ENCODE data around the gene GAS2L2. TPM values are rescaled to one million over a fixed set of nuclear protein-coding genes. Genes with fewer than 3 reads are reported as not detected.

GAS2L2 gene
- total RNA-seq, 1 donor from 2014 or later: not detected

DNA sequence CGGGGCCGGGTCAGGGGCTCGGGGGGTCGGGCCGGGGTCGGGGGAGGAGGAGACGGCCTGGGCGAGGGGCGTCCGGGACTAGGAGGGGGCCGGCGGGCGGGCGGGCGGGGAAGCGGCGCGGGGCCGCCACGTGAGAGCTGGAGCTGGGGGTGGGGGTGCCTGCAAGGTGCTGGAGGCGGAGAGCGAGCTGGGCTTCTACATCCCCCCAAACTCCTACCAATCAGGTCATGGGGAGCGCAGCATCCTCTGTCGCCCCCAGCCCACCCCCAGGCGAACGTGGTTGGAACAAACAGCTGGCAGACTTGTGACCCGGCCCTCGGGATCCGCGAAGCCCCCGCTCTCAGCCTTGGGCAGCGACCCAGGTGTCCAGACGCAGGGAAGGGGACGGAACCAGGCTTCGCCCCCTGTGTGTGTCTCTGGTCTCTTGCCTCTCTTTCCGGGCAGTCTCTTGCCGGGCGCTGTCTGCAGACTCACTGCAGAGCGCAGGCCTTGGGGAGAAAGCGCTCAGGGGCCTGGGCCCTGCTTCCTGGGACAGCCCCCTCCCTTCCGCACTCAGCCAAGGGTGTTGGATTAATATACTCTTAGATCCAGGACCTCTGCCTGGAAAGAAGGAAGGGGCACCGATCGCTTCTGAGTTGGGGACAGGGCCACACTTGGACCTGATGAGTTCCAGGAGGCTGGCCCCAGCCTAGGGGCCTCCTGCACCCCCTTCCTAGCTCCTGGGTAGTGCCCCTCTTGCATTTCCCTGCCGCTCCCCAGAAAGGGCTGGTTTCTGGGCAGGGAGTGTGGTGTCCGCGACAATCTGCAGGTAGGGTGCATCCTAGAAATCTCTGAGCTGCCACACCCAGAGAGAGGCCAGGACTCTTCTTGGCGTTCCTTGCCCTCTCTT, 20.9 kb downstream of the GAS2L2 start:
- Mint-ChIP-seq H3K36me3 (ENCODE audit: low read depth) (peaks cover 17% of the 10 kb centered on the region), H3K4me3 (peak overlapping the region; percentile 60), H3K4me1 (peaks cover 14% of the 10 kb centered on the region), H3K27ac (no peak overlapping the region), H3K9me3 (no peaks in the 10 kb centered on the region), H3K27me3 (peaks cover 10% of the 10 kb centered on the region)
- ChIA-PET CTCF (interaction anchor here (0.9 kb wide), 1 partner anchor 32 kb away, joined by 3 read pairs; no protein-coding TSS in a partner anchor), POLR2A (no interaction called here)
- no peak for ATAC-seq (ENCODE audit: low read depth)
- no peak for DNase-seq
- TF ChIP-seq, protein P1, sequence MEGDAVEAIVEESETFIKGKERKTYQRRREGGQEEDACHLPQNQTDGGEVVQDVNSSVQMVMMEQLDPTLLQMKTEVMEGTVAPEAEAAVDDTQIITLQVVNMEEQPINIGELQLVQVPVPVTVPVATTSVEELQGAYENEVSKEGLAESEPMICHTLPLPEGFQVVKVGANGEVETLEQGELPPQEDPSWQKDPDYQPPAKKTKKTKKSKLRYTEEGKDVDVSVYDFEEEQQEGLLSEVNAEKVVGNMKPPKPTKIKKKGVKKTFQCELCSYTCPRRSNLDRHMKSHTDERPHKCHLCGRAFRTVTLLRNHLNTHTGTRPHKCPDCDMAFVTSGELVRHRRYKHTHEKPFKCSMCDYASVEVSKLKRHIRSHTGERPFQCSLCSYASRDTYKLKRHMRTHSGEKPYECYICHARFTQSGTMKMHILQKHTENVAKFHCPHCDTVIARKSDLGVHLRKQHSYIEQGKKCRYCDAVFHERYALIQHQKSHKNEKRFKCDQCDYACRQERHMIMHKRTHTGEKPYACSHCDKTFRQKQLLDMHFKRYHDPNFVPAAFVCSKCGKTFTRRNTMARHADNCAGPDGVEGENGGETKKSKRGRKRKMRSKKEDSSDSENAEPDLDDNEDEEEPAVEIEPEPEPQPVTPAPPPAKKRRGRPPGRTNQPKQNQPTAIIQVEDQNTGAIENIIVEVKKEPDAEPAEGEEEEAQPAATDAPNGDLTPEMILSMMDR (IDR thresholded peaks at IDR 0.05): no peak
- intact Hi-C loops (cut with micrococcal nuclease): no loop called here

DNA sequence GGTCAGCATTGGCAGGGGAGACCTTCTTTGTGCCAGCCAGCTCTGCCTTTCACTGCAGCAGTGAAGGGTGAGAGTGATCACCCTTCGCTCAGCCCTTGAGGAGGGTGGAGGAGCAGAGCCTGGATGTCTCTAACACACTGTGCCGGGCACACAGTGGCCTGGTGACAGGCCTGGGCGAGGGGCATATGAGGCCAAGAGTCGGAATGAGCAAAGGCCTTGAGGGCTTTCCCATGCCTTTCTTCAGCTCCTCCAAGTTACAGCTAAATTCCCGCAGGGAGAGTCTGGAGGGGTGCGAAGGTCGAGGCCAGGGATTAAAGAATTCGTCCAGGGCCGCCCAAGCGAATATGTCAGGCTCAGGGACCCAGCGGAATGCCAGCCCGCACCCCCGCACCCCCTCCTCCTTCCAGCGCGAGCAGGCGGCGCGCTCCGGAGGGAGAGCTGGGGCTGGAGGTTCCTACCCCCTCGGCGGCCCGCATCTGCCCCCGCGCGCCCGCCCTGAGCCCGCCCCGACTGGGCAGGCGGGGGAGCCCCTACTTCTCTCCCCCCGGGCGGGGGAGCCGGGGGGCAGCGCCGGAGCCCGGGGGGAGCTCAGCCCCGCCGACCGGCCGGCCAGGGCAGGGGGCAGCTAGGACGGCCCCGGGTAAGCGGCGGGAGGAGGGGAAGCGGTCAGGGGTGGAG, 21.7 kb downstream of the GAS2L2 start, which contains the start of gene RASL10B:
Gene RASL10B (plus strand): TSS at position 401 of the 678 bp plus-strand sequence. CDS start 3,546 bp downstream, outside the sequence.
- POLR2A ChIA-PET: no interaction called here
- peaks cover 10% of the 10 kb centered on the region for H3K27me3 Mint-ChIP-seq
- peaks cover 14% of the 10 kb centered on the region for H3K4me1 Mint-ChIP-seq
- no peaks in the 10 kb centered on the region for H3K9me3 Mint-ChIP-seq
- DNase-seq: no peak
- peak within 1 kb of the TSS; percentile 62 for H3K4me3 Mint-ChIP-seq
- CTCF ChIA-PET: interaction anchor here (0.9 to 1.3 kb wide), 2 partner anchors 16 to 33 kb away, joined by 3 to 4 read pairs; no protein-coding TSS in a partner anchor
- no peak within 1 kb of the TSS for H3K27ac Mint-ChIP-seq
- TF ChIP-seq, protein P1 (IDR thresholded peaks at IDR 0.05): no peak
- intact Hi-C loops (cut with micrococcal nuclease): no loop called here
- H3K36me3 Mint-ChIP-seq (ENCODE audit: low read depth): peaks cover 17% of the 10 kb centered on the region
- peak; percentile 60 for ATAC-seq (ENCODE audit: low read depth)

DNA sequence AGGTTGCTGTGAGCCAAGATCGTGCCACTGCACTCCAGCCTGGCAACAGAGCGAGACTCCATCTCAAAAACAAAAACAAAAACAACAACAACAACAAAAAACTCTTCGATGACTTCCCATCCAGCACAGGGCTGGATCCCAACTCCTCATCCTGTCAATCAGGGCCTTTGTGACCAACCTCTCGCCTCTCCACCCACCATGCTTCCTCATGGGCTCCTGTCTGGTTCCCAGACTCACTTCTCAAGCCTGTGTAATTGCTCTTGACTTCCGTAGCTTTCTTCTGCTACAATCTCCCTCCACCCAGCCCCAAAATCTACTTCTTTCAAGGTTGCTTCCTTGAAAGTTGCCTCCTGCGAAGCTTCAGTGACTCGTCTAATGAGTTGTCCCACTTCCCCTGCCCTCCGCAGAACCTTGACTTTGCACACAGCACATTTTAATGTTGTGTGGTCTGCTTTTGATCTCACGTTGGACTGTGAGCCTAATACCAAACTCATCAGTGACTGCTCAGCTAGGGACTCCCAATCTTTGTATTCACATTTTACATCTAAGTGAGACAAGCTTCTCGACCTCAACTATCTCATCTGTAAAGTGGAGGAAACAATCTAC, 22.5 kb downstream of the GAS2L2 start:
- ATAC-seq (ENCODE audit: low read depth) (no peak), DNase-seq (no peak)
- TF ChIP-seq, protein P1 (IDR thresholded peaks at IDR 0.05): no peak
- Mint-ChIP-seq H3K4me3 (no peak overlapping the region), H3K9me3 (no peaks in the 10 kb centered on the region), H3K36me3 (ENCODE audit: low read depth) (peaks cover 22% of the 10 kb centered on the region), H3K27me3 (peaks cover 10% of the 10 kb centered on the region), H3K4me1 (peaks cover 14% of the 10 kb centered on the region), H3K27ac (no peak overlapping the region)
- ChIA-PET POLR2A (no interaction called here), CTCF (interaction anchor here (1.3 kb wide), 1 partner anchor 17 kb away, joined by 4 read pairs; no protein-coding TSS in a partner anchor)
- intact Hi-C loops (cut with micrococcal nuclease): no loop called here

DNA sequence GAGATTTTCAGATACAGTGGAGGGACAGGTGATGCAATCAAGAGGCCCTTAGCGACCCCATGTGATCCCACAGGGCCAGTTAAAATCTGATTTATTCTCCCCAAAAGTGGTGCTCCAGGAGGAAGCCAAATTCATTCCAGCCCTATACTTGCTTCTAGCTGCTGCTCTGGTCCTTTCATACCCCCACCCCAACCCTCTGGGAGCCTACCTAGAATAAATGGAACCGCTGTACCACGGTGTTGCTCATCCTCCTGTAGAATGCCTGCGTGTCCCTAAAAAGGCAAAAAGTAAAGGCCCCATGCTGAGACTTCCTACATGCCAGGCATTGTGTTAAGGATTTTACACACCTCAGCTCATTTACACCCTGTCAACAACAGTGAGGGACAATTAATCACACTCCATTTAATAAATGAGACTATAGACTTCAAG, 23.6 kb downstream of the GAS2L2 start:
- Mint-ChIP-seq H3K27me3 (peaks cover 10% of the 10 kb centered on the region), H3K4me1 (peaks cover 14% of the 10 kb centered on the region), H3K36me3 (ENCODE audit: low read depth) (peaks cover 33% of the 10 kb centered on the region), H3K9me3 (no peaks in the 10 kb centered on the region), H3K27ac (no peak overlapping the region), H3K4me3 (no peak overlapping the region)
- ChIA-PET POLR2A (no interaction called here), CTCF (no interaction called here)
- DNase-seq: no peak
- no peak for ATAC-seq (ENCODE audit: low read depth)
- intact Hi-C loops (cut with micrococcal nuclease): no loop called here
- TF ChIP-seq, protein P1 (IDR thresholded peaks at IDR 0.05): no peak
